Muscle layer of duodenum (tissue), 2 donors: Measurements from ENCODE around the gene HUNK.

ENCODE experiments used
- H3K27ac ChIP-seq: one replicate; pipeline ENCODE4 v1.7.0; 2013; ENCODE audit warnings: mild to moderate bottlenecking, low read length
- H3K27me3 ChIP-seq: one replicate; pipeline ENCODE4 v1.7.0; 2013; ENCODE audit warnings: low read depth, mild to moderate bottlenecking, control low read depth, low read length
- H3K36me3 ChIP-seq, 2 donors: one replicate each; pipeline ENCODE4 v1.7.0; 2013; ENCODE audit warnings: low read length in 2 of 2, control low read depth in 1 of 2, mild to moderate bottlenecking in 1 of 2; ENCODE audit not compliant: insufficient read depth in 2 of 2, control insufficient read depth in 1 of 2
- H3K4me1 ChIP-seq, 2 donors: one replicate each; pipeline ENCODE4 v1.7.0; 2013; ENCODE audit warnings: low read length in 2 of 2, mild to moderate bottlenecking in 2 of 2, control low read depth in 1 of 2, moderate library complexity in 1 of 2; ENCODE audit not compliant: insufficient read depth in 2 of 2, control insufficient read depth in 1 of 2
- H3K4me3 ChIP-seq, 2 donors: one replicate each; pipeline ENCODE4 v1.7.0; 2013; ENCODE audit warnings: low read length in 2 of 2, low read depth in 1 of 2, mild to moderate bottlenecking in 1 of 2
- H3K9me3 ChIP-seq, 2 donors: one replicate each; pipeline ENCODE4 v1.7.0; 2013; ENCODE audit warnings: low read length in 2 of 2, control low read depth in 1 of 2, mild to moderate bottlenecking in 1 of 2; ENCODE audit not compliant: control insufficient read depth in 1 of 2
- donor health status: healthy.

HUNK gene

GRCh38 chr21:31882711-31883110 is 9.9 kb downstream of the HUNK start:
- Histone ChIP-seq H3K4me3 (no peak overlapping the region), H3K27ac (no peak overlapping the region), H3K36me3 (no peaks in the 10 kb centered on the region), H3K4me1 (no peaks in the 10 kb centered on the region), H3K9me3 (no peaks in the 10 kb centered on the region), H3K27me3 (no peaks in the 10 kb centered on the region)

GRCh38 chr21:31885146-31885545 is 12.3 kb downstream of the HUNK start:
- no peaks in the 10 kb centered on the region for H3K36me3 ChIP-seq
- no peaks in the 10 kb centered on the region for H3K27me3 ChIP-seq
- H3K4me1 ChIP-seq: no peaks in the 10 kb centered on the region
- H3K9me3 ChIP-seq: no peaks in the 10 kb centered on the region
- H3K4me3 ChIP-seq: no peak overlapping the region
- no peak overlapping the region for H3K27ac ChIP-seq

DNA sequence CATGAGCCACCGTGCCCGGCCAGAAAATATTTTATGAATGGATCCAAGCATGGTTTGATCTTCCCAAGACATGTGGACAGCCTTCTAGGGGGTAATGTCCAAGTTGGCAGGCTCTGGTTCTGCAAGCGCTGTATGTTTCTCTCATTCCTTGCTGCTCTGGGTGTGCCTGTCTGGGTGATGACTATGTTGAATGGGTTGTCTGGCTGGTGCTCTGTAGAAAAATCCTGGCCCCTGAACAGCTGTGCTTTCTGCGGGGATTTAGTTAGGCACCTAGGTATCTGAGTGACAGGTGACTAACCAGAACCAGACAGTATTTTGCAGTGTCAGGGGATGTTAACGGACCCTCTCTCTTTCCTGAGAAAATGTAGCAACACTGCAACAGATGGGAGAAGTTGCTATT is 14.1 kb downstream of the HUNK start:
- H3K4me1 ChIP-seq: no peaks in the 10 kb centered on the region
- no peaks in the 10 kb centered on the region for H3K27me3 ChIP-seq
- no peak overlapping the region for H3K4me3 ChIP-seq
- H3K9me3 ChIP-seq: no peaks in the 10 kb centered on the region
- no peak overlapping the region for H3K27ac ChIP-seq
- no peaks in the 10 kb centered on the region for H3K36me3 ChIP-seq

DNA sequence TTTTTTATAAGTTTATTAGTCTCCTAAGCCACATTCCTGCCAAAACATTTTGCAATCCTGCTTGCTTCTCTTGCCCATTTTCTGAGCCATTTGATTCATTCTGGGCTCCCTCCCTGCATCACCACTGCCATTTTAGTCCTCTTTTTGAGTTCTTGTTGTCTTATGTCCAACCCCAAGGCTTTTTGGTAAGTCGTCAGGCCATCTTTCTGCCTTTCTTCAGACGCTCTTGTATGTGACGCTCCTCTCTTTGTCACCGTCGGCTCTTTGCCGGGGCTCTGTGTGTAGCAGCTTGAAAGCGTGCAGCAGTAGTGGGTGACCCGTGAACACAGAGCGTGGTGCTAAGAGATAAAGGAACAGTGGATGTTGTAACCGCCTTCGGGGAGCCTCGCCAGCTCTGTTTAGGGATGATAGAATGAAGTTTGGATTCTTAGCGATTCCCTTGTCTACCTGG is 14.6 kb downstream of the HUNK start:
- H3K36me3 ChIP-seq: no peaks in the 10 kb centered on the region
- H3K27ac ChIP-seq: no peak overlapping the region
- no peaks in the 10 kb centered on the region for H3K9me3 ChIP-seq
- H3K27me3 ChIP-seq: no peaks in the 10 kb centered on the region
- no peak overlapping the region for H3K4me3 ChIP-seq
- no peaks in the 10 kb centered on the region for H3K4me1 ChIP-seq

- Histone ChIP-seq H3K4me3 (no peak overlapping the region), H3K36me3 (no peaks in the 10 kb centered on the region), H3K27ac (no peak overlapping the region)
These were observed 16.1 kb downstream of the HUNK start for GRCh38 chr21:31888936-31889371.

DNA sequence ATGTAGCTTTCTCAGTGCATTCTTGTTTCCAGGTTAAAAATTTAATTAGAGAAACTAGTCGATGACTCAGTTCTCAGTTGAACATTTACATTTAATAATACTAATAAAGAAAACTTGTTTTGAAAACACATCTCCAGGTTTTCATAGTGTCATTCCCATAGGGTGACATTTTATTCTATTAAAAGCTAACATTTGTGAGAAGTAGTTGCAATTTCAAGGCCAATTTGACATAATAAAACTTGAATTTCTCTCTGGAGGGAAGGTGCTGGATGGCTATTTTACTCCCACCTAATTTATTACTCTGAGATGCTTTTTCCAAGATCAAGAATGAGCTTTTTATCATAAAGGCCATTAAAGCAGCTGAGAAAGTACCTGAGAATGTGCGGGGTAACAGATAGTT is 16.6 kb downstream of the HUNK start:
- Histone ChIP-seq H3K4me1 (no peaks in the 10 kb centered on the region), H3K4me3 (no peak overlapping the region), H3K9me3 (no peaks in the 10 kb centered on the region), H3K27ac (no peak overlapping the region), H3K36me3 (no peaks in the 10 kb centered on the region), H3K27me3 (no peaks in the 10 kb centered on the region)

More at GRCh38 chr21:31888936-31889371, 16.1 kb downstream of the HUNK start:
- no peaks in the 10 kb centered on the region for H3K27me3 ChIP-seq
- H3K4me1 ChIP-seq: no peaks in the 10 kb centered on the region
- H3K9me3 ChIP-seq: no peaks in the 10 kb centered on the region

DNA sequence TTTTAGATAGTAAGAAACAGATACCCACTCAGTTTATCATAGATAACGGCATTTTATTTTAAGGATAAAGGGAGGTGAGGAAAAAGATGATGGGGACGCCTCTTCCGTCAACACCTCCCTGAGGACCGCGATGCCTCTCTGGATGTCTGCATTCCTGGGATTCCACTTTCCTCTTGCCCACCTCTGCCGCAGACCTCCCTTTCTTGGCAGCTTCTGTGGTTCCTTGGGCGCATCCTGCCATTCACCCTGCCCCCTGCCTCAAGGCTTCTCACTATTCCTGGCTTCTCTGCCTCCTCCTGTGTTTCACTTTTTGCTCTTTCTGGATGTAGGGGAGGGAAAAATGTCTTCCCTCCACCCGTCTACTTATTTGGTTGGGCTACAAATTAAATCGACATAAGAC is 19.9 kb downstream of the HUNK start:
- no peaks in the 10 kb centered on the region for H3K36me3 ChIP-seq
- H3K27me3 ChIP-seq: no peaks in the 10 kb centered on the region
- no peaks in the 10 kb centered on the region for H3K9me3 ChIP-seq
- no peaks in the 10 kb centered on the region for H3K4me1 ChIP-seq
- no peak overlapping the region for H3K4me3 ChIP-seq
- H3K27ac ChIP-seq: no peak overlapping the region

GRCh38 chr21:31893851-31894415 is 21.1 kb downstream of the HUNK start:
- Histone ChIP-seq H3K4me1 (no peaks in the 10 kb centered on the region), H3K9me3 (no peaks in the 10 kb centered on the region), H3K27ac (no peak overlapping the region), H3K36me3 (no peaks in the 10 kb centered on the region), H3K27me3 (no peaks in the 10 kb centered on the region), H3K4me3 (no peak overlapping the region)

GRCh38 chr21:31894457-31894856 is 21.6 kb downstream of the HUNK start:
- H3K4me3 ChIP-seq: no peak overlapping the region
- H3K36me3 ChIP-seq: no peaks in the 10 kb centered on the region
- no peaks in the 10 kb centered on the region for H3K27me3 ChIP-seq
- no peaks in the 10 kb centered on the region for H3K4me1 ChIP-seq
- no peaks in the 10 kb centered on the region for H3K9me3 ChIP-seq
- peak overlapping the region; percentile 1 for H3K27ac ChIP-seq

- Histone ChIP-seq H3K9me3 (no peaks in the 10 kb centered on the region), H3K4me3 (no peak overlapping the region), H3K36me3 (no peaks in the 10 kb centered on the region), H3K4me1 (no peaks in the 10 kb centered on the region), H3K27me3 (no peaks in the 10 kb centered on the region), H3K27ac (peak overlapping the region; percentile 1)
These were observed 22.4 kb downstream of the HUNK start for GRCh38 chr21:31895077-31895835.

- Histone ChIP-seq H3K27ac (no peak overlapping the region), H3K9me3 (no peaks in the 10 kb centered on the region), H3K4me3 (no peak overlapping the region), H3K4me1 (no peaks in the 10 kb centered on the region), H3K36me3 (no peaks in the 10 kb centered on the region), H3K27me3 (no peaks in the 10 kb centered on the region)
These were observed 23.2 kb downstream of the HUNK start for GRCh38 chr21:31896019-31896418.

- no peak overlapping the region for H3K27ac ChIP-seq
- no peaks in the 10 kb centered on the region for H3K36me3 ChIP-seq
- H3K4me1 ChIP-seq: no peaks in the 10 kb centered on the region
- no peak overlapping the region for H3K4me3 ChIP-seq
- H3K9me3 ChIP-seq: no peaks in the 10 kb centered on the region
- no peaks in the 10 kb centered on the region for H3K27me3 ChIP-seq
These were observed 24.5 kb downstream of the HUNK start for GRCh38 chr21:31897311-31897710.
